Measurements from ENCODE around the gene LPP.

Gene LPP

DNA sequence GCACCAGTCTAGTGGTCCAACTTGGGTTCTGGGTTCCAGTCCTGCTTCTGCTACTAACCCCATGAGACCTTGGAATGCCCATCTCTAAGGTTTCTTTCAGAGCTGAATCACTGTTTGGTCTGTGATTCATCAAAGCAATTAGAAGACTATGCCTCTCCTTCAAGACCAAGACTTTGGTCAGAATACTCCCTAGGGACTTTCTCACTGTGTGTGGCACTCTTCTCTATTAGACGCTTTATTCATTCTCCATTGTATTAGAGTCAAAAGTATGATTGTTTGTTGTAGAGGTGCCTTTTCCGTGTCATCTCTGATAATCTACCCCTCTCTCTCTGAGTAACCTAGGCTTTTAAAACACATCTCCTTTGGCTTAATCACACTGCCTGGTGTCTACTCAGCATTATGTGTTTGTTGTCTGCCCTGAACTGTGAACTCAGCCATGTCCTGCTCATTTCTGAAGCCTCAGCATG, 90.5 kb downstream of the LPP start:
- DNase-seq (ENCODE audit: low spot score) (peak; percentile 91), FAIRE-seq (peak; percentile 93)

DNA sequence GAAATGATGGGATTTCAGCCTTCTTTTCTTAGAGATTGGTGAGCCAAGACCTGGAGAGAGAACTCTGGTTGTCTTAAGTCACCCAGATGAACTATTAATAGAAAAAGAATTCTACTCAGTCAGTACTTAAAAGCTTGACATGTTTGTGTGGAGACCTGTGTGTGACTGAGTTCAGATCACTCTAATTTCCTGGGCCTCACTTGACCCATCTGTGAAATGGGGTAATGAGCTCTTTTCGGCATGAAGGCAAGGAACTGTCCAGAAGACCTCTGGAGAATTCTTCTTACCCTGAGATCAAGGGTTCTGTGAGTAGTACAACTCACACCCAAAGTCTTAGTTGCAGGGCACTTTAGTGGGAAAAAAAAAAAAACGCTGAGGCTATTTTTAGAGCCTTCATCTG, 92.9 kb downstream of the LPP start:
- FAIRE-seq = no peak
- DNase-seq (ENCODE audit: low spot score) = no peak

DNA sequence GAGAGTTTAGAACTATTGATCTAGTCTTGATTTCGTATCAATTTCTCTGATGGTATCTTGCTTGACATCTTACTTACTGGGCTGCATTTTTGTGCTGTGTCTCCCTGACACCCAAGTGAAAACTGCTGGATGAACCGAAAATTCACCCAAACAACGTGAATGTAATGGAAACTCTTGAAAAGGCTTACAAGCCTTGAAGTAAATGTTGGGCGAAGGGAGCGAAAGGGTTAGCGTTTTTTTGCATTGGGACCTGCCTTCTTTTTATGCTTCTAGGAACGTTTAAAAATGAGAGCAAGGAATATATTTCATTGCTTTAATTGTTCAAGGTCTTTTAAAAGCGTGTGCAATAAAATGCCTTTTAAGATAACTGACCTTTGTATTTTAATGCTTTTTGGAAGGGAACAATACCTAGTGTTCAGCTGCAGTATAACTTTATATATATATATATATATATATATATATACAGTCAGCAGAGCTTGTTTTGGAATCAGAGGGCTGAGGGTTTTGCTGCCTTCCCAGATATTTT, 94.1 kb downstream of the LPP start:
- FAIRE-seq (no peak), DNase-seq (ENCODE audit: low spot score) (no peak)

DNA sequence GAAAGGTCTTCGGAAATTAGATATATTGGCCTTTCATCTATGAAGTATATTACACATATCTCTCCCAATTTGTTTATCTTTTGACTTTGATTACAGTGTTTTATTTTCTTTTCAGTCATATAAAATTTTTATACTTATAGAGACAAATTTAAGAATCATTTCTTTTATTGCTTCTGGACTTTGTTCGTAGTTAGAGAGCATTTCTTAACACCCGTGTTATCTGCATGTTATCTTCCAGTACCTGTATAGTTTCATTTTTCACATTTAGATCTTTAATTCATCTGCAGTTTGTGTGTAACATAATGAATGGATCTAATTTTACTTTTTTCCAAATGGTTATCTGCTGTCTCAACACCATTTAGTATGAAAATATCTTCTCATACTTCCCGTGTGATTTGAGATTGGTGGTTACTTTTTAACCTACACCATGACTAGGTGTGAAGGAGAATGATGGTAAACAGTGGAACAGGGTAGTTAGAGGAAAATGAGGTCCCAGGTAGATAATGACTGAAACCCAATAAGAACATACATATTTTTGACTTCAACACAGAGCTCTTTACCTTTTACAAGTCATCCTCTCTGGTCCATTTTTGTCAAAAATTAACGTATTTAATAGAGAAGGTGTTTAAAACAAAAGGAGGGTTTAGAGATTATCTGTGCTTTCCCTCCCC, 99.3 kb downstream of the LPP start:
- FAIRE-seq (no peak), DNase-seq (ENCODE audit: low spot score) (no peak)

DNA sequence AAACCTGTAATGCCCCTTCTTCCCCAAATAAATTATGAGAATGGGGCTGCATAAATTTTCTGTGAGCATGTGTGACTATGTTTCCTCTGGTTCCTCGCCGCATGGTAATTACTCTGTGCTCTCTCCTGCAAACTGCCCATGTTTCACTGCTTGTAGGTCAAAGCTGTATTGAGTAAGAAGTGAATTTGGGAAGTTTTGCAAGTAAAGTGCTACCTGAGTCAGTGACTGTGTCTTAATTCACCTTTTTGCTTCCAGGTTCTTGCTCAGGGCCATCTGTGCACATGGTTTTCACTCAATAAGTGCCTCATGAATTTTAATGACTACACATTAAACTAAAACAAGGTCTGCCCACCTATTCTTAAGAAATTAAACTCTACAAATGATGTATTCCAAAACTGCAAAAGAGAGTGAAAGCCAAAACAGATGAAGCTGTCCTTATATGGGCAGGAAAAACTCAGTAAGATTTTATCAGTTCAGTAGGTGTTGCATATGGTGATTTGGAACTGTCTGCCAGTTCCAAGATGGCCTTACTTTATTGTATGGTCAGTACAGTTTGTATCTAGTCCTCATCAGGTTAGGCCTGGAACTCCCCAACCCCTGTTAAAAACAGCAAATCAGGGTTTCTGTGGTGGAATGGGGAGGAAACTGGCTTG, 100.0 kb downstream of the LPP start:
- FAIRE-seq = no peak
- no peak for DNase-seq (ENCODE audit: low spot score)

DNA sequence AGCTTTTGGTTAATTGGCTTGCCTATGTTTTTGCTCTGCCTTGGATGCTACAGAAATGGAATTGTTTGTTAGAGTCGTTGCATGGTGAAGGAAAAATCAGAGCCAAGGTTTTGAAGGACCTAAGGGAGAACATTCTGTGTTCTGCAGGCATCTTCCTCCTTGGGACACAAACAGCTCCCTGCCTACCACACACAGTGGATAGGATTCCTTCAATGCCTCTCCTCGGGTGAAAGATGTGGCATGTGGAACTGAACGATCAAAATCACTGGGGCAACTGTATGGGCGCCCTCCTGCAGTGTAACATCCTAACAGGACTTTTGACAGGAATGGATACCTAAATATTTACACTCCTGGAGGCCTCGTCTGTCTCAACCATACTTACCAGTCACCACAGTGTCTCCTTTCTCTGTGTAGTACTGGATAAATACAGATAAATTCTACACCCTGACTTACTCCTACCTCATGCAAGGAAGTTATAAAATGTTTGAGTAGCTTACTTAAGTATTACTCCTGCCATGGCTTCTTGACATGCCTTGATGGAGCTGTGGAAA, 100.6 kb downstream of the LPP start:
- no peak for DNase-seq (ENCODE audit: low spot score)
- no peak for FAIRE-seq

DNA sequence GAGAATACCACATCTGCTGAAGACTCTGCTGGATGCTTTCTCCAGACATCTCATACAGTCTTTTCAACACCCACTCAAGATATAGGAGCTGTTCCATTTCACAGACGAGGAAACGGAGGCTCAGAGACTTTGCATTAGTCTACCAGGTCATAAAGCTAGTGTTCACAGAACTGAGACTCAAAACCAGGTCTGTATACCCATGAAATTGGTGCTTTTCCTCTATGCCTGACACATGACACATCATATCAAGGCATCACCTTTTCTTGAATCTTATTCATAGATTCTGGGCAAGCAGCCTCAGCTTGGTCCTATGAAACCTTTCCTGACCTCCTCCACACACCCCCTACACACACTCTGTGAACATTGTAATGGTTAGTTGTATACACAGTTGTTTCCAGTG, 101.2 kb downstream of the LPP start:
- no peak for DNase-seq (ENCODE audit: low spot score)
- FAIRE-seq = no peak

DNA sequence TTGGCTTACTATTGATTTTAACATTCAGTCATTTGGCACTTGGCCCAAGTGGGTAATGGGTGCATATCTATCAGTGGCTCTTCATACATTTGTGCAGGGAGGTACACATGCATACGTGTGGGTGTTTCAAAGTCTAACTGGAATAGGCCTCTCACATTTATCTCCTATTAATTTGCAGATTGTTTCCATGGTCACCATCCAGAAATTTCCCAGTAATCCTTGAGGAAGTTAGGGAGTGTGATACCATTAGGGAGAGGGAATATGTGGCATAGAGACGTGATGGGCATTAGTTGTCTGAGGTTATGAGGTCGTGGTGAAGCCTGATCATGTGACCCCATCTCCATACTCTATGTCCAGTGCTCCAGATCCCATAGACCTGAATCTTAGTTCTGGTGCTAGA, 102.8 kb downstream of the LPP start:
- FAIRE-seq = no peak

DNA sequence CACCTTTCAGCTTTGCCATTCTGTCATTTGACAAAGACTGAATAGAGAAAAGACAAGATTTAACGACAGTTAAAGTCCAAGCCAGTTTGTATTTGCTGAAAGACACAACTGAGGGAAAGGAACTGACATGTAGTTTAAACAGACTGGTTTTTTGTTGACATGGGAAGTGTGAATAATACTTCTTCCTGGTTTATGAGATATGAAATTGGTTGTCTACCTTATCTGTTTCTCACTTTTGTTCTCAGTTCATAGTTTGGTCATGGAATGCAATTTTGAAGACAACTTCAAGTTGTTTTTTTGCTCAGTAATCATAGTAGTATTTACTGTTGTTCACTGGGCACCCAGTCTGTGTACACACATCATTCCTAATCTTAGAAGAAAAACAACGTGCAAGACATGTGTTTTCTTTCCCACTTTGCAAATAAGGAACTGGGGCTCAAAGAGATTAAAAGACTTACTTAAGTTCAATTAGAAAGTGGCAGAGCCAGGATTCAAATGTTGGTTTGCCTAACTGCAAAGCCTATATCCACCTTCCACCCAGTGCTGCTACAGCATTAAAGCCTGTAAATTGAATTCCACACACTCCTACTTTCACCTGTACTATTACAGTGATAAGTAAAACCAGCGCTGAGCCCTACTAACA, 103.5 kb downstream of the LPP start:
- FAIRE-seq (no peak), DNase-seq (ENCODE audit: low spot score) (no peak)

More for the DNA sequence above, 102.8 kb downstream of the LPP start:
- no peak for DNase-seq (ENCODE audit: low spot score)

DNA sequence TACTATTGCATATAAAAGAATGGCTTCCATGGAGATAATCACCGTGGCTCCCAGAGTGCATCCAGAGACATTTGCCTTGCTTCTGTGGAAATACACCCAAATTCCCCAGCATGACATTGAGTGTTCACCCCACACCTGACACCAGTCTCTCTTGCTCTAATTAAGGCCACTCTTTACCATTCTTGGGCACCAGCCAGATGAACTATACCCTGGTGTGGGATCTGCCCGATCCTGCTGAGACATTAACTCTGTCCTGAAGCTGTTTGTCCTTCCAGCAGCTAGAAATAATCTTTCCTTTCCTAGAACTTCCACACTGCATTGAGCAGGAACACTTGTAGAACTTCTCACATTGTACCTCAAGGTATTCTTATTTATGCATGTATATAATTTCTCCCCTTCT, 105.2 kb downstream of the LPP start:
- no peak for FAIRE-seq
- DNase-seq (ENCODE audit: low spot score) = no peak

DNA sequence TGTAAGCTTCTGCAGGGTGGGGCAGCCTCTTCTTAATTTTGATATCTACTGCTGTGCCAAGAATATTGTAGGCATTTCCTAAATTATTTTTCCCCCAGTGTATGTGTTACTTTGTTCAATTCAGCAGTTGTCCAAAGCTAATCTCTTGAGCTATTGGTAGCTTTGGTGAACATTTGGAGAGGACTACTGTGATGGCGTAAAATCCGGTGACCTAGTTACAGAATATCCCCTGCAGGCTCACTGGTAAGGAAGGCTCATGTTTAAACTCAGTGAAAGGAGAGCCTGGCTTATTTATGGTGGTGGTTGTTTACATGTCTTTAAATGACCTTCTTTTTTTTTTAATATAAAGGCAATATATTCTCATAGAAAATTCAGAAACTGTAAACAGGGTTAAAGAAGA, 105.6 kb downstream of the LPP start:
- FAIRE-seq (no peak), DNase-seq (ENCODE audit: low spot score) (no peak)

DNA sequence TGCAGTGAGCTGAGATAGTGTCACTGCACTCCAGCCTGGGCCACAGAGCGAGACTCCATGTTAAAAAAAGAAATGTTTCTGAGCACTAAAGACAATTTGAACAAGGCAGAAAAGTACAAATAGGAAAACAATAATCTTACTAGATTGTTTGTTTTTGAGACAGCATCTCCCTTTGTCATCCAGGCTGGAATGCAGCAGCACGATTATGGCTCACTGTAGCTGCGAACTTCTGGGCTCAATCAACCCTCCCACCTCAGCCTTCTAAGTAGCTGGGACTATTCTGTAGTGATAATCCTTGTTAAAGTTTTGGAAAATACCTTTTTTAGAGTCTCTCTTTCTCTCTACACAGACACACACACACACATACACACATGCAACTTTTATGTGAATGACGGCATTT, 107.1 kb downstream of the LPP start:
- FAIRE-seq (no peak), DNase-seq (ENCODE audit: low spot score) (no peak)

DNA sequence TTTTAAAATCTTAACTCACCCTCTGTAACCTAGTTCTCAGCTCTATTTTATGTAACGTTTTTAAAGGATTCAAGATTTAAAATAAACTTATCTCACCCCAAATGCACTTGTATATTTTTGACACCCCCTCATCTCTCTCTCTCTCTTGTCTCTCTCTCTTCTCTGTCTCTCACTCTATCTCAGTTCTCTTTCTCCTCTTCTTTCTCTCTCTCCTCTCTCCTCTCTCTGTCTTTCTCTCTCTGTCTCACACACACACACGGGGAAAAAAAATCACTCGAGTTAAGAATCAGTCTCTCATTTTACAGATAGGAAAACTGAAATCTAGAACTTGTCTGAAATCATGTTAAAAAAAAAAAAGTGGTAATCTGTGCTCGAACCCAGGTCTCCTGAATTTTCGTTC, 108.5 kb downstream of the LPP start:
- DNase-seq (ENCODE audit: low spot score) (no peak), FAIRE-seq (no peak)

DNA sequence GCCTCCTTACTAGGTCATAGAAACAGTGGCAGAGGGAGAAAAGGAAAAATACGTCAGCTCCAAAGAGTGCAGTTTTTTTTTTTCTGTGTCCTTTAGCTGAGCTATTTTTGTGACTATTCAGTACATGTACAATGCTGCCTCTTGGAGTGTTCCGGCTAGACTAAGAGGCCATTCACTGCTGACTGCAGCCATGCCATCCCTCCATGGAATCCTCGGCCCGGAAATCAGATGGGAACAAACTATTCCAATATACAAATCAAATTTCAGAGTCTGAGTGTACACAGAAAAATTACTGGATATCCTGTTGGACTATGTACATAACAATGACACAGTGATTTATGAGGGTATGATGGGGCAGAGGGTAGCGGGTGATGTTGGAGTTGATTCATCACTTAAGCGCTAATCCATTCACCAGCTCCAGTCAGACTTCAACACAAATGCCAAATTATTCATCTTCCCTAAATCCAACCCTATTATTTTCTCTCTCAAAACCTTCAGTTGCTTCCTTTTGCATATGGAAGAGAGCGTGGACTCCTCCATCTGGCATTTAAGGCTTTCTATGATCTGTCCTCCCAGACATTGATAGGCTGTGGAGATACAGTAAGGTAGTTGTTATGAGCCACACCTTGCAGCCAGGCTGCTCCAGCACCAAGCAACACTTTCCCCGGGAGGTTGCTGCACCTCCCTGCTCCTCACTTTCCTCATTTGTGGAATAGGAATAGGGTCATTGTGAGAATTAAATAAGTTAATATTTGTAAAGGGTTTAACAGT, 109.1 kb downstream of the LPP start:
- DNase-seq (ENCODE audit: low spot score) = peak; percentile 90
- peak; percentile 90 for FAIRE-seq

DNA sequence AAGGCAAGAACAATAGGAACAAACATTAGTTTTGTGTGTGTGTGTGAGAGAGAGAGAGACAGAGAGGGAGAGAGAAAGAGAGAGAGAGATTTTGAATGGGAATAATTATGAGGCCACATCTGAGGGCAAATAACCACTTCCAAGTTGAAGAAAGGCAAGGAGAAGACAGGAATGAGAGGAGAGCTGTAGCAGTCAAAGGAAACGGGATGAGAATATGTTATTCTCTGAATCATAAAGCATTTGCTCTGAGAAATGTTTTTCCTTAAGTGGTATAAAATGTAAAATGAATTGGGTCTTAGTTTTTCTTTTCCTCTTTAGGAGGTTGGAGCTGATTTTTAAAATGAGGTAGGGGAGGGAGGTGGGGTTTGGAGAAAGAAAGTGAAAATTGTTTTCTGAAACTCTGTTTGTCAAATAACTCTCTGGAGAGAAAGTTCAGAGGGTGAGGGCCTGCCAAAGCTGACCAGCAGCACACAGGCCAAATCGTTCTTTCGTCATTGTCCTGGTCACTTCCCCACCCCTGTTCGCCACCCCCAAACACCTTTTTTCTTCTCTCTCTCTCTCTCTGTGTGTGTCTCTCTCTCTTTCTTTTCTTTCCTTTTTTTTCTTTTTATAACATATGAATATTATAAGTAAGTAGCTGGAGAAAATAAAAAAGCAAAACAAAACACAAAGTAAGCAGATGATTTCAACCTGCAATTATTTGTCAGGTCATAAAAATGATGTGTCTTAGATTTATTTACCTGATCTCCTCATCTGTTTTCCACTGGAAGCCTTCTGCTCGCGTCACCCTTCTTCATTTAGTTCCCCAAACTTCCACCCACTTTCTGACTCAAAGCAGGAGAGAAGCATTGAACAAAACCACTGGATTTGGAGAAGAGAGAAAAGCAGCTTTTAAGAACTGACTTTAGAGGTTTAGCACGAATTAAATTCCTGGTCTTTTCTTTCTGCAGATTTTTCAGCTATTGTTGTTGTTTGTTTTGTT, 110.6 kb downstream of the LPP start:
- FAIRE-seq (no peak), DNase-seq (ENCODE audit: low spot score) (no peak)

DNA sequence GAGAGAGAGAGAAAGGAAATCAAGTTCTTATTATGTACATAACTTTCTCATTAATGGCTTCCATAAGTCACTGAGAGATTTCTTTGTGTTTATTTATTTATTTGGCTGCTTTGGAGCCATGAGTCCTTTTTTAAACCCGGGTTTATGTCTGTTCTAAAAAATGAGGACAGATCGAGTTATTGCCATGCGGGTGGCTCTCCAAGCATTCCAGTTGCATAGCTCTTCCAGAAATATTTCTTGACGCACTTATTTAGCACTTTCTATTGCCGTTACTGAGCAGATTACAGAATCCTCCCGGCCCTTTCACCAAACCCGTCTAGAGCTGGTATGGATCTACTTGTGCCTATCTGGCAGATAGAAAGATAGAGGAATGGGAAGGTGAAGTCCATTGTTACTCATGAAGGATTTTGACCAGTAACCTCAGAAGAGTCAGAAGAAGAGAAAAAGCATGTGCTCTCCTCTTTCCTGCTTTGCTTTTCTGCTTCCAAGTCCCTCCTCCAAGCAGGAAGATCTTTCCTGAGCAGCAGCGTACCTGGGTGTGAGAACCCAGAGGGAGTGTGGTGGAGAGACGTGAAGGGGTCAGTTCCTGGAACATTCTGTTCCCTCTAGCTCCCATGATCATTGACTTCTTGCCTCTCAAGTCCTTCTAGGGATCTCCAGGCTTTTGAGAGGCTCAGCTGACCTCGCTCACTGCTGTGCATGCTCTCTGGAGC, 112.8 kb downstream of the LPP start:
- FAIRE-seq (no peak), DNase-seq (ENCODE audit: low spot score) (peak; percentile 50)

DNA sequence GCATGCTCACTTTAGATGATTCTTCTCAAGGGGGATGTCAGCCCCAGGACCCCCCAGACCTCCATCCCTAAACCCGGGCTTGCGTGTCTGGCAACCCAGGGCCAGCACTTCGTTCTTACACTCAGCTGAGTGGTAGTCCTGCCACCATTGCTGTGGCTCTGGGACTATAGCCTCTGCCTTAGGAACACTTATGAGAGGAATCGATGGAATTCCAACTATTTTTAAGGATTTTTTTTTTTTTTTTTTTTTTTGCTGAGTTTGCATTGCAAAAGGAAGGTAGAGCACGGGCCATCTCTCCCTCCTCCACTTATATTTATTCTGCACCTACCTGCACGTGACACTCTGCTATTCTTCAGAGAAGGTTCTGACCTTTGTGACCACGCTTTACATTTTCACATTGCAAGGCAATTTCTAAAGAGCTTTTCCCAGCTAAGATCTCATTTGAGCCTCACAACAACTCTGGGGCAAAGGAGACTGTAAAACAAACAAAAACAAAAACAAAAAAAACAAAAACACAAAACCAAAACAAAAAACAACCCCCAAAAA, 113.9 kb downstream of the LPP start:
- FAIRE-seq = no peak
- DNase-seq (ENCODE audit: low spot score) = no peak

DNA sequence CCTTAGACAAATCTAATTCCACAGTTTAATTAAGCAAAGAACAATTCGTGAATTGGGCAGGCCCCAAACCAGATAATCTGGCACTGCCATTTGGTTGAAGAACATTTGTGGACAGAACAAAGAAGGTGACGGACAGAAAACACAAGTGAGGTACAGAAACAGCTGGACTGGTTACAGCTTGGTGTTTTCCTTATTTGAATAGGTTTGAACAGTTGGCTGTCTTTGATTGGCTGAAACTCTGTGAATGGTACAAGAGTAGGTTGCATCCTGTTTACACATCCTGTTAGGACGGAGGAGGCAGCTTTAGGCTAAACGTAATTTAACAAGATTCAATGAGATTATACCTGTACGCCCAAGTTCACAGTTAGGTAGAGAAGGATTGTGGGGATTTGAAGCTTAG, 114.4 kb downstream of the LPP start:
- DNase-seq (ENCODE audit: low spot score) = no peak
- FAIRE-seq = no peak

DNA sequence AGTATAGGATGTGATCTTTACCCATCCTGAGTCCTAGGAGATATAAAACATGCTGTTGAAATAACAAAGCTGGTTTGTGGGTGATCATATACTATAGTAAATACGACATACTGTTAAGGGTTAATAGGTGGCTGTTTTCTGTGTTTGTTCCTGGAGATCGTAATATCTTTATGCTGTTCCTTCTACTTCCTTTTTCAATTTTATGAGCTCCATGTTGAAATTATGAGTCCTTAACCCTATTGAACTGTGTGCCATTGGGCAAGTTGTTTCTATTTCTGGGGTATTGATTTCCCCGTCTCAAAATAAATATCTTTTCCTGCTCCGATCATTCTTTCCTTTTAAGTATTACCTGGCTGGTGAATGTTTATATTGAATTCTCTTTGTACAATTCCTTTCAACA, 115.1 kb downstream of the LPP start:
- DNase-seq (ENCODE audit: low spot score) = no peak
- FAIRE-seq = no peak

Data from RCC 7860 (cell line).